Adipose tissue (tissue), 3 donors: Measurements from ENCODE around the gene ATP5PD. TPM values are rescaled to one million over a fixed set of nuclear protein-coding genes. Genes with fewer than 3 reads are reported as not detected.
A peak's percentile ranks its signal among the peaks of the same experiment; 100 is the strongest.
"Not testable (repeated sequence)": the region's sequence is repeated elsewhere in the genome, so short reads cannot be mapped to it uniquely, and the experiment has no call there.

Experiments
- H3K27ac ChIP-seq: one replicate; pipeline ENCODE4 v1.5.1; 2013; ENCODE audit warnings: low read depth, low read length
- WGBS, 3 donors: extraction: QIAGEN DNeasy Blood & Tissue Kit; methylation state at CpG; one replicate each; pipeline ENCODE4 v1.1.7; 2013; 5-methylcytosine and 5-hydroxymethylcytosine counted together
- polyA plus RNA-seq, 3 donors: library from polyadenylated mRNA; stranded (reverse); fragments of 200-250 nt; gene quantifications; one replicate each; pipeline ENCODE4 v1.2.3, GENCODE V29; 2013
- donor health status: healthy with polysubstance abuse.
- donor health status: Bipolar disorder and iron deficiency.
- donor health status: healthy.

Gene ATP5PD
- polyA plus RNA-seq, 3 donors = 180 to 535 (median 429) TPM

DNA sequence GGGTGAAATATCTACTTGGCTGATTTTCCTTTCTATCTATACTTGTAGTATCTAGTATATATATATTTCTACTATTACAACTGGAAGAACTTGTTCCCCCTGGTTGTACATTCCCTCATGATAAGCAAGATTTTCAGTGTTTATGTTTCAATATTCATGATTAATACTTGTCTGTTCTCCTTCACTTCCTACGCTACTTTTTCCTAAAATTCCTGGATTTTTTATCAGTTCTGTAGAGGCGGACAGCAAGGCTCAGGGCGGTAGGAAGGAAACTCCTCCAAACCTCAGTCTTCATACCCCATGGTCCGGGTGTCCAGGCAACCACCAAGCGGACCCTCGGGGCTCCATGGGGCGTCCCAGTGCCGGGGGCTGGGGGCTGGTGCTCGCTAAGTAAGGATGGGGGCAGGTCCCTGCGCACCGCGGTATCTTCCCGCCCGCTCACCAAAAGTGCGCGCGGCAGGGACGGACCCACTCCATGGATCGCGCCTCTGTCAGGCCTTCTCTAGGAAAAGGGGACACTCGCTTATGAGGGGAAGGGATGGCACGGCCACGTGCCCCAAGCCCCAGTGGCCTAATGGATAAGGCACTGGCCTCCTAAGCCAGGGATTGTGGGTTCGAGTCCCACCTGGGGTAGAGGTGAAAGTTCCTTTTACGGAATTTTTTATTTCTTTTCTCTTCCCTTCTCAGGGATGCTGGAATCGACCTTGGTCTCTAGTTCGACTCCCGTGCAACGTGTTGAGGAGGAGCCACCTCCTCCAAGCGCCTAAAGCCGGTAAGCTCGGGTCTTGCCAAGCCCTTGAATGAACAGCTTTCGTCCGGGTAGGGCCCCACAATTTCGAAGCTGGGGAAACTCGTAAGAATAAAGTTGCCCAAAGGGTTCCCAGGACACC lies 13.2 kb downstream of the ATP5PD start:
- WGBS, 3 donors = 1% methylated on average over 36 of the region's 36 CpGs
- peak overlapping the region; percentile 65 for H3K27ac ChIP-seq

DNA sequence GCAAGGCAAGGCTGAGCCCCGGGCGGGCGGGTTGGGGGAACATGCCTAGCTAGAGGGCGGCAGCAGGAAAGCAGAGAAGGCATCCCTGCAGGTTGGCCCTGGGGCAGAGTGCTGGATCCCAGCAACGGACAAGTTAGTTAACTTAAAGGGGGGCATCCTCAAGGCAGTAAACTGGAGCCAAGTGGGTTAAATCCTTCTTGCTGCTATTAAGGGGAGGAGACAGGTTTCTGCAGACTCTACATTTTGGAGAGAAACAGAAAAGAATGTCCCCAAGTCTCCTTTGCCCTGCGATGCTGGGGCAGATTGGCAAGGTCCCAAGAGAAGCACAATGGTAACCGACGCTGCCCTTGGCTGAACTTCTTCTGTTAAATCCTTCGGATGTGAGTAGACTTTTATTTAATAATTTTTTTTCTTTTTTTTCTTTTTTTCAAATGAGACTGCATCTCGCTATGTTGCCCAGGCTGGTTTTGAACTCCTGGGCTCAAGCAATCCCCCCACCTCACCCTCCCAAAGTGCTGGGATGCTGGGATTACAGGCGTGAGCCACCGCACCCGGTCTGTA lies 14.0 kb downstream of the ATP5PD start:
- H3K27ac ChIP-seq = no peak overlapping the region
- WGBS, 3 donors = 3 to 17% (median 5%) methylated on average over 13 of the region's 13 CpGs

DNA sequence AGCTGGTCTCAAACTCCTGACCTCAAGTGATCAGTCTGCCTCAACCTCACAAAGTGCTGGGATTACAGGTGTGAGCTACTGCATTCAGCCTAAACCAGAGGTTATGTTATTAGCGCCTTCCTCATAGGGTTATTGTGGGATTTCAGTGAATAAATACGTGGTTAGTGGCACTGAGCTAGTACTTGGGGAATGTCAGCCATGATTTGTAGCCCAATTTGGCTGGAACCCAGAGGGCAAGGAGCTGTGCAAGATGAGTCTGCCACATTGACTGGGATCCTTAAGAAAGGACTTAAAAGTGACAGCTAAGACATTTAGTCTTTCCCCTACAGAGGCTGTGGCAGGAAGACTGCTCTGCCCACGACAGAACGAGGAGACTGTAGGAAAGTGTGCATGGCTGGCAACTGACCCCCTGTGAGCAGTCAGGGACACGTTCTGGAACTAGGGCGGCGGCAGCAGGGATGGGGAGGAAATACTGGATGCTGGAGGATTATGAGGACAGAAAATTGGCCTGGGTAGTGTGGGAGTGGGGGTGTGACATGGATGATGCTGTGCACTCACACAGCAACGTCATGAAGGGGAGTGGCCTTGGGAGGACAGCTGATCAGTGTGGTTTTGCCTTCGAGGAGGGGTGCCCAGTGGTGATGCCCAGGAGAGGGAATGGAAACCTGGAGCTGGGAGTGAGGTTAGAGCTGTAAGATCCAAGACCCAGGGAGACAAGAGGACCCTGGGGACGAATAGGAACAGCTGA lies 14.6 kb downstream of the ATP5PD start:
- WGBS, 3 donors = 11 to 26% (median 11%) methylated on average over 10 of the region's 10 CpGs
- no peak overlapping the region for H3K27ac ChIP-seq

GRCh38 chr17:75030161-75030560 lies 16.6 kb downstream of the ATP5PD start:
- no peak overlapping the region for H3K27ac ChIP-seq
- 75 to 95% (median 92%) methylated on average over 8 of the region's 8 CpGs for WGBS, 3 donors

GRCh38 chr17:75026650-75027049 lies 20.1 kb downstream of the ATP5PD start:
- H3K27ac ChIP-seq = not testable (repeated sequence)
- WGBS, 3 donors = 43 to 86% (median 50%) methylated on average over 2 of the region's 2 CpGs

DNA sequence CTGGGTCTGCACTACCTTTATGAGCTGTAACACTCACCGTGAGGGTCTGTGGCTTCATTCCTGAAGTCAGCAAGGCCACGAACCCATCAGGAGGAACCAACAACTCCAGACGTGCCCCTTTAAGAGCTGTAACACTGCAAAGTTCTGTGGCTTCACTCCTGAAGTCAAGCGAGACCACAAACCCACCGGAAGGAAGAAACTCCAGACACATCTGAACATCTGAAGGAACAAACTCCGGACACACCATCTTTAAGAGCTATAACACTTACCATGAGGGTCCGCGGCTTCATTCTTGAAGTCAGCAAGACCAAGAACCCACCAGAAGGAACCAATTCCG lies 21.4 kb downstream of the ATP5PD start:
- 59 to 85% (median 71%) methylated on average over 9 of the region's 9 CpGs for WGBS, 3 donors
- not testable (repeated sequence) for H3K27ac ChIP-seq

DNA sequence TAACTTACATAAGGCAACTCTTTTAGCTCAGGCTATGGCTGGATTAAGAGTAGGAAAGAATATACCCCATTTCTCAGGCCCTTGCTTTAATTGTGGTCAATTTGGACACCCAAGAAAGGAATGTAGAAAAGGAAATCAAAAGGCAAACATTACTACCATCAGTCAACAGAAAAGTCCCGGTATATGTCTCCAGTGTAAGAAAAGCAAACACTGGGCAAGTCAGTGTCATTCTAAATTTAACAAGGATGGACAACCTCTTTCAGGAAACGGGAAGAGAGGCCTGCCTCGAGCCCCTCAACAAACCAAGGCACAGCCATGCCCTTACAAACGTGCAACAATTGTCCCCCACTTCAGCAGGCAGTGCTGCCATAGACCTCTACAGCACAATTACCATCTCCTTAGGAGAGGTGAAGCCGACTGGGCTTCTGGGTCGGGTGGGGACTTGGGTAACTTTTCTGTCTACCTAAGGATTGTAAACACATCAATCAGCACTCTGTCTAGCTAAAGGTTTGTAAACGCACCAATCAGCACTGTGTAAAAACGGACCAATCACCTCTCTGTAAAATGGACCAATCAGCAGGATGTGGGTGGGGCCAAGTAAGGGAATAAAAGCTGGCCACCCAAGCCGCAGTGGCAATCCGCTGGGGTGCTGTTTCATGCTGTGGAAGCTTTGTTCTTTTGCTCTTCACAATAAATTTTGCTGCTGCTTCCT lies 21.9 kb downstream of the ATP5PD start:
- no peak overlapping the region for H3K27ac ChIP-seq
- 80 to 87% (median 85%) methylated on average over 10 of the region's 10 CpGs for WGBS, 3 donors

- no peak overlapping the region for H3K27ac ChIP-seq
- WGBS, 3 donors = 85 to 93% (median 88%) methylated on average over 19 of the region's 19 CpGs
Observed at GRCh38 chr17:75020331-75021110, 26.2 kb downstream of the ATP5PD start.

GRCh38 chr17:75019710-75020109 lies 27.1 kb downstream of the ATP5PD start:
- WGBS, 3 donors = 89 to 93% (median 93%) methylated on average over 3 of the region's 3 CpGs
- H3K27ac ChIP-seq = no peak overlapping the region

DNA sequence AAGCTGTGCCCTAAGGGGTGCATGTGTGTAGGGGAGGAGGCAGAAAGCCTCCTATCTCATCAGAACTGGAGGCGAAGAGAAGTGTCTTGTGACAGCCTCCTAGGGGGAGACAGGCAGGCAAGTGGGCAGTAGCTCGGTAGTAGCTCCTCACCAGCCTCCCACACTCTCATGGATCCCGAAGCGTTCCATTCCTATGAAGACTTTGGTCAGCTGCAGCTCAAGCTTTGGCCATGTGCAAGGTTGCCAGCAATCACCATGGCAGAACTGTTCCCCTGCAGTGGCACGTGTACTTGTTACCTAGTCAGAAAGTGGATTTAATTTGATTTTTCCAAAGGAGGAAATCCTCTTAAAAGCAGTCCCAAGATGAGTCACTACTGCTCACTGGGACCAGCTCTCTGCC lies 27.6 kb downstream of the ATP5PD start:
- 86 to 92% (median 88%) methylated on average over 5 of the region's 5 CpGs for WGBS, 3 donors

DNA sequence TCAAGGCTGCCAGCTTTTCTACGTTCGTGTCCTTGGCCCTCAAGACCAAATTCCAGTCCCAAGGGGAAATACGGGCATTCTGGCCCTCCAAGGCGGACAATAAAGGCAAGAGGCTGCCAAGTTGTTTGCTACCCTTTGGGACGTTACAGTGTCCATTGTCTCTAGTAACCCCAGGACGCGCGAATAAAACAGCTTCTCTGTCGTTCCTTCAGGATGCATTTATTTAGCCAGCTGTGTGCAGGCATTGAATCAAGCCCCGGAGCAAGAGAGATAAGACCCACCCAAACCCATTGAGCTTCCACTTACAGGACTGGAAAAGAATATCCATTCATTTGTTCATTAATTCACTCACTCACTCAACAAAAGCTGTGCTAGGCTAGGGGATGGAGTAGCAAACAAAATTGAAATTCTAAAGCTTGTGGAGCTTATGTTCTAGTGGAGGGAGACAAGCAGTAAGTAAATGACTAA lies 33.6 kb downstream of the ATP5PD start:
- WGBS, 3 donors = 0% methylated on average over 10 of the region's 10 CpGs
- H3K27ac ChIP-seq = no peak overlapping the region

More for the DNA sequence above, 27.6 kb downstream of the ATP5PD start:
- no peak overlapping the region for H3K27ac ChIP-seq

DNA sequence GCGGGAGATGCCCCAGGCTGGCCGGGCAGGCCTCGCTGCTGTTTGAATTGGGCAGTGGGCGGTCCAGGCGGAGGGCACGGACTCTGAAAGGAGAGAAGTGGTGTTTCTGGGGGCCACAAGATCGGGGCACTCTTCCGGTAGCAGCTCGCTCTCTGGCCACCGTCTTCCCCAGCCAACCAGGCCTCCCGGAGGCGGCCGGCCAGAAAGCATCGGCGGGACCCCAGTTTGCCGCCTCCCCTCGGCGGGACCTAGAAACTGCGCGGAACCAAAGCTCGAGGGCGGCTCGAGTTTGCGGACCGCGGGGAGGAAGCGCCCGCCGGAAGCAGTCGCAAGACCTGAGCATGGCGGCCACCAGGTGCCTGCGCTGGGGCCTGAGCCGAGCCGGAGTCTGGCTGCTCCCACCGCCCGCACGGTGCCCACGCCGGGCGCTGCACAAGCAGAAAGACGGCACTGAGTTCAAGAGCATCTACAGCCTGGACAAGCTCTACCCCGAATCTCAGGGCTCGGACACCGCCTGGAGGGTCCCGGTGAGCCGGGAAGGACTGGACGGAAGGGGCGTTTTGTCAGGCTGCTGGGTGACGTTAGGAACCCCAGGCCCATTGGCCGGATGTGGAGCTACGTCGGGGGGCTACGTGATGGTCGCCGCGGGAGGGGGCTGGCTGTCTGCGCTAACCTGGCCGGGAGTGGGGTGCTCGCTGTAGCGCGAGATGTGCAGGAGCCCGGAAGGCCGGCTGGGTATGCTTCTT lies 34.2 kb downstream of the ATP5PD start, which contains the start of gene MRPL58:
TSS of gene MRPL58 (plus strand) at position 325 of the 746 bp plus-strand sequence. CDS start at position 342, 17 bp downstream.
- WGBS, 3 donors = 0 to 2% (median 2%) methylated on average over 62 to 63 of the region's 63 CpGs
- no peak within 1 kb of the TSS for H3K27ac ChIP-seq

GRCh38 chr17:75012096-75012345 lies 34.7 kb downstream of the ATP5PD start:
- H3K27ac ChIP-seq = no peak overlapping the region
- 2 to 42% (median 27%) methylated on average over 5 of the region's 5 CpGs for WGBS, 3 donors

DNA sequence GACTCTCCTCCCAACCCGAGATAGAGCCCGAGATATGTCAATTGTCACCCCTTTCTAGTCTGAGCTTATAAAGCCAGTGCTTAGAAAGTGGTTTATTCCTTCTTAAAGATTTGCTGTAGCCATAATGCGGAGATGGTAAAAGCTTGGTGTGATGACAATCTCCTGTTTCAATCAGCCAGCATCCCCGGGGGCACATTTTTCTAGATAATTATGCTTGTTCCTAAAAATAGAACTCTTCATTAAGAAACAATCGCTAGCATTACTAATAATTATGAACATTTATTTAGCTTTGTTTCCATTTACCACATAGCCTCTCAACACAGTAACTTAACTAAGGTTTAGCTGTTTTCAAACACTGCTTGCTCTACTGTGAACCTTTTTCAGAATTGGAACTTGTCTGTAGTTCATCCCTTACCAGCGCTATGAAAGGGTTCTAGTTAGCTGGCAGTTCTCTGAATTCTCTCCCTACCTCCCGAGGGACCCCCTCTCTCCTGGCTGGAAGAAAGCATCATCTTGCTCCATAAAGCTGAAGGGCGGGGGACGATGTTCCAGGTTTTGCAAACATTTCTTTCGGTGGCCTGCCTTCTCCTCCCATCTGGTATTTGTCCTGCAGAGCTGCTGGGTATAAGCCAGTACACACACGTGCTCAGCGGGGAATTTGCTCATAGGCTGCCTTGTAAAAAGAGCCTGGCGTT lies 35.2 kb downstream of the ATP5PD start:
- no peak overlapping the region for H3K27ac ChIP-seq
- WGBS, 3 donors = 33 to 48% (median 36%) methylated on average over 13 of the region's 13 CpGs

GRCh38 chr17:75010683-75011400 lies 35.9 kb downstream of the ATP5PD start:
- WGBS, 3 donors = 56 to 67% (median 63%) methylated on average over 8 of the region's 8 CpGs
- no peak overlapping the region for H3K27ac ChIP-seq

DNA sequence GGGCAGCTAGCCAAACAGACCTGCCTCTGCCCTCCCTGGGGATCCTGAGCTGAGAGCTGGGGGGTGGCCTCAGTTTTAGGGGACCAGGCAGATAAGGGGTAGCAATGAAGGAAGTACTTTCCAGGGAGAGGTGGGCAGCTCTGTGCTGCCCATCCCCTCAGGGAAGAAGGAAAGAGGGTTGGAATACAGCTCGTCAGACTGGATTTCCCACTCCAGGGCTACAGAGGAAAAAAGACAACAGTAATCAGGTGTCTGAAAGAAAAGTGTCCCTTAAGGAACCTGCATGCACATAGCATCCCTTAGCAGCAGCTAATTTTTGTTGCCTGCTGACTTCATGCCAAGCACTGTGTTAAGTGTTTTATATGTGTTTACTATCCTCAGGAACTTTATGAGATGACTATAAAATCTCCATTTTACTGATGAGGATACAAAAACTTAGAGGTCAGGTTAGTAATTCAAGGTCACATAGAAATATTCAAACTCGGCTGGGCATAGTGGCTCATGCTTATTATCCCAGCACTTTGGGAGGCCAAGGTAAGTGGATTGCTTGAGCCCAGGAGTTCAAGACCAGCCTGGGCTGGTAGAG lies 37.5 kb downstream of the ATP5PD start:
- no peak overlapping the region for H3K27ac ChIP-seq
- 68 to 86% (median 79%) methylated on average over 2 of the region's 2 CpGs for WGBS, 3 donors
